Measurements from ENCODE around the gene ZNF599.

Gene ZNF599

DNA sequence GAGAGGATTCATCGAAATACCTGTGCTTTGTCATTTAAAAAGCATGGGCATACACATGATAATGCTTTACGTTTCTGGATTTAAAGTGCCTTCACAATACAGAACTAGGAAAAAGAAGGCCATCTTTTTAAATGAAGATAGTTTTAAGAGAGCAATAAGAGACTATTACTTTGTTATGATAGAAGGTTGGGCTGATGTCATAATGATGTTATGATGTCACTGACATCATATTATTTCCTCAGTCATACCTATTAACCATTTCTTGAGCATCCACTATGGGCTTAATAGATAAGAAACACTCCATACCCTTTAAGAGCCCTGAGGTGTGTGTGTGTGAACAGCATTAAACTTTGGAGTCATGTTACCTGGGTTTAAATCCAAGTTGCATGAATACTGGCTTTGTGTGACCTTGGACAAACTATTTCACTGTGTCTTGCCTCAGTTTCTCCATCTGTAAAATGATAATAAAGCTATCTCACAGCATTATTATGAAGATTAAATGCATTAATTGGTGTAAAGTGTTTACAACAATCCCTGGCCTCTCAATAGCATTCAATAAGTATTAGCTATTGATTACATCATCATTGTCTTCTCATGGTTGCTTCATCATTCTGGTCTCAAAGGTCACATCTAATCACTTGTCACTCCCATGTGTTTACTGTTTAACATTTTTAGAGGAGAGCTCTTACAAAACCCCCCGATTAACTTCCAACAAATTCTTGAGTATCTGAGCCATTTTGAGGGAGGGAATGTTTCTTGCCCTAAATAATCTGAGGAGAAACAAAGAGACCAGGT, 27.9 kb downstream of the ZNF599 start:
- Histone ChIP-seq H3K27ac (ENCODE audit: low read depth, low read length) (no peak overlapping the region), H3K4me3 (ENCODE audit: low read length) (no peak overlapping the region), H3K9me3 (ENCODE audit: control insufficient read depth, insufficient read depth, low read length) (no peaks in the 10 kb centered on the region), H3K36me3 (ENCODE audit: control insufficient read depth, low read length) (0 out of 2 replicates have a peak, but pooled peaks cover 3% of the 10 kb centered on the region), H3K9me2 (replicated peaks; ENCODE audit: control insufficient read depth, low read length) (no peaks in the 10 kb centered on the region), H3F3A (ENCODE audit: control insufficient read depth, insufficient read depth) (no peaks in the 10 kb centered on the region), H3K79me2 (ENCODE audit: control insufficient read depth, low read length) (no peaks in the 10 kb centered on the region), H3K27me3 (ENCODE audit: control insufficient read depth, low read length) (no peaks in the 10 kb centered on the region), H3K4me1 (ENCODE audit: control insufficient read depth, low read length) (no peaks in the 10 kb centered on the region), H4K20me1 (ENCODE audit: control insufficient read depth, insufficient read depth, low read depth, low read length) (no peaks in the 10 kb centered on the region), H3K4me2 (ENCODE audit: low read length) (no peak overlapping the region)
- TF ChIP-seq, protein P1, sequence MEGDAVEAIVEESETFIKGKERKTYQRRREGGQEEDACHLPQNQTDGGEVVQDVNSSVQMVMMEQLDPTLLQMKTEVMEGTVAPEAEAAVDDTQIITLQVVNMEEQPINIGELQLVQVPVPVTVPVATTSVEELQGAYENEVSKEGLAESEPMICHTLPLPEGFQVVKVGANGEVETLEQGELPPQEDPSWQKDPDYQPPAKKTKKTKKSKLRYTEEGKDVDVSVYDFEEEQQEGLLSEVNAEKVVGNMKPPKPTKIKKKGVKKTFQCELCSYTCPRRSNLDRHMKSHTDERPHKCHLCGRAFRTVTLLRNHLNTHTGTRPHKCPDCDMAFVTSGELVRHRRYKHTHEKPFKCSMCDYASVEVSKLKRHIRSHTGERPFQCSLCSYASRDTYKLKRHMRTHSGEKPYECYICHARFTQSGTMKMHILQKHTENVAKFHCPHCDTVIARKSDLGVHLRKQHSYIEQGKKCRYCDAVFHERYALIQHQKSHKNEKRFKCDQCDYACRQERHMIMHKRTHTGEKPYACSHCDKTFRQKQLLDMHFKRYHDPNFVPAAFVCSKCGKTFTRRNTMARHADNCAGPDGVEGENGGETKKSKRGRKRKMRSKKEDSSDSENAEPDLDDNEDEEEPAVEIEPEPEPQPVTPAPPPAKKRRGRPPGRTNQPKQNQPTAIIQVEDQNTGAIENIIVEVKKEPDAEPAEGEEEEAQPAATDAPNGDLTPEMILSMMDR (IDR thresholded peaks at IDR 0.05; ENCODE audit: low read depth, low read length, poor library complexity, severe bottlenecking), result no peak
- TF ChIP-seq EZH2phosphoT487 (IDR thresholded peaks at IDR 0.05; ENCODE audit: borderline replicate concordance, low read length), result no peak

DNA sequence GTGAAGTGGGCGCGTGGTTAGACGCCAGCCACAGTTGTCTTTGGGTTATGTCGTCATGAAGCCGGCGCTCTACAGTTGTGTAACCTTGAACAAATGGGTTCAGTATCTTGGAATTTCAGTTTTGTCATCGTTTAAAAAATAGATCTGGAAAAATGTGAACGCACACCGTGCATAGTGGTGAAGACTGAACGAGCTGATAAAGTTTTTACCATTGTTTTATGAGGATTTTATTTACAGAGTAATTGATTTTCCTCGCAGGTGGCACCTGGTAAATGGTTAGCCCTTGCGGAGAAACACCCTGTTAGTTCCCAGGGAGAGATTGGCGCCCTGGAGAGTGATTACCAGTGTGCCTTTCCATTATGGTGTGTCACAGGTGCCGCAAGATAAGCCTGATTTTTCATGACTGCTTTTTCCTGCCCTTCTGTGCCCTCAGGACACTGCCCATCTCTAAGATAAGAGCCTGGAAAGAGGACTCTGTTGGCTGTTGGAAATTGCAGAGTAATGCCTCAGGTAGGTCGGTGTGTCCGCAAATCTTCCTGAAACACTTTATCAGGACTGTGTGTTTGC, 38.4 kb downstream of the ZNF599 start:
- H3K9me2 ChIP-seq (replicated peaks; ENCODE audit: control insufficient read depth, low read length), result no peaks in the 10 kb centered on the region
- no peaks in the 10 kb centered on the region for H4K20me1 ChIP-seq (ENCODE audit: control insufficient read depth, insufficient read depth, low read depth, low read length)
- H3K79me2 ChIP-seq (ENCODE audit: control insufficient read depth, low read length), result peaks cover 2% of the 10 kb centered on the region; the same call in 1 of the 2 replicates
- no peaks in the 10 kb centered on the region for H3F3A ChIP-seq (ENCODE audit: control insufficient read depth, insufficient read depth)
- H3K9me3 ChIP-seq (ENCODE audit: control insufficient read depth, insufficient read depth, low read length), result no peaks in the 10 kb centered on the region
- H3K27me3 ChIP-seq (ENCODE audit: control insufficient read depth, low read length), result no peaks in the 10 kb centered on the region
- peak overlapping the region; percentile 73 for H3K4me2 ChIP-seq (ENCODE audit: low read length)
- peaks cover 6% of the 10 kb centered on the region; the same call in 1 of the 2 replicates for H3K36me3 ChIP-seq (ENCODE audit: control insufficient read depth, low read length)
- H3K4me3 ChIP-seq (ENCODE audit: low read length), result peak overlapping the region; percentile 75
- H3K4me1 ChIP-seq (ENCODE audit: control insufficient read depth, low read length), result peaks cover 16% of the 10 kb centered on the region
- TF ChIP-seq, protein P1 (IDR thresholded peaks at IDR 0.05; ENCODE audit: low read depth, low read length, poor library complexity, severe bottlenecking), result no peak
- TF ChIP-seq EZH2phosphoT487 (IDR thresholded peaks at IDR 0.05; ENCODE audit: borderline replicate concordance, low read length), result no peak
- H3K27ac ChIP-seq (ENCODE audit: low read depth, low read length), result 0 out of 2 replicates have a peak overlapping the region, but pooled peaks have one; percentile 41

DNA sequence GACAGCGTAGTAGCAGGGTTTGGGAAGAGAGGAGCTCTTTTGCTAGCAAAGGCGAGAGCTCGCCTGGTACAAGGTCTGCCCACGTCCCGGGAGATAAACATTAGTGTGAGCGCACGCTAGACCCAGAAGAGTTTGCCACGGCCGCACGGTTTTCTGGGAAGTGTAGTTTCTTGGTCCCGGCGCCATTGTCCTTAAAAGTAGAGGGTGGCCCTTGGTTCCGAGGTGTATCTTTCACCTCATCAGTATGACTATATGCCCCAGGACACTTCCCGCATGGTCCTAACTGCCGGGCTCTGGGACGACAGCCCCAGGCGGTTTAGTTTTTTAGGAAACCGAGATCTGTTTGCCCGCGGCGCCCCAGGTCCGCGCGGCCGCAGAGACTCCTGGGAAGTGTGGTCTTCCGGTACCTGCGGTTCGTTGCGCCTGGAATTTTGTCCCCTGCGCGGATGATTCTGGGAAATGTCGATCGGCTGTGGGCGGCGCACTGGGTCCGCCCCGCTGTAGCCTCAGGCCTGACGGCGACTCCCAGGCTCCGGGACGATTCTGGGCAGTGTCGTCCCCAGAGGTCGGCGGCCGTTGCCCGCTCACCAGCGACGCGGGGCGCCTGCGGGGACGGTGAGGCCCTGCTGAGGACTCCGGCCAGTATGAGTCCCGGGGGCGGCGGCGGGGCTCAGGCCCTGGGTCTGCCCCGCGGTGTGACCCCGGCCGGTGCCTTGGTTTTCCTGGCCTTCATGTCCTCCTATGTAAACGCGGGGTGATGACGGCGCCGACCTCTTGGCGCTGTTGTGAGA, 39.1 kb downstream of the ZNF599 start, which contains the start of gene ZNF181:
TSS of gene ZNF181 (plus strand) at position 498 of the 791 bp plus-strand sequence. CDS start 795 bp downstream, outside the sequence.
- peak within 1 kb of the TSS; percentile 41 for H3K27ac ChIP-seq (ENCODE audit: low read depth, low read length)
- H3K36me3 ChIP-seq (ENCODE audit: control insufficient read depth, low read length), result peaks cover under 1% of the 10 kb centered on the region; the same call in 1 of the 2 replicates
- TF ChIP-seq, protein P1 (IDR thresholded peaks at IDR 0.05; ENCODE audit: low read depth, low read length, poor library complexity, severe bottlenecking), result peak; percentile 15
- TF ChIP-seq EZH2phosphoT487 (IDR thresholded peaks at IDR 0.05; ENCODE audit: borderline replicate concordance, low read length), result no peak
- no peaks in the 10 kb centered on the region for H3K9me3 ChIP-seq (ENCODE audit: control insufficient read depth, insufficient read depth, low read length)
- no peaks in the 10 kb centered on the region for H4K20me1 ChIP-seq (ENCODE audit: control insufficient read depth, insufficient read depth, low read depth, low read length)
- H3F3A ChIP-seq (ENCODE audit: control insufficient read depth, insufficient read depth), result no peaks in the 10 kb centered on the region
- peak within 1 kb of the TSS; percentile 75 for H3K4me3 ChIP-seq (ENCODE audit: low read length)
- H3K9me2 ChIP-seq (replicated peaks; ENCODE audit: control insufficient read depth, low read length), result no peaks in the 10 kb centered on the region
- no peaks in the 10 kb centered on the region for H3K27me3 ChIP-seq (ENCODE audit: control insufficient read depth, low read length)
- peaks cover 2% of the 10 kb centered on the region; the same call in 1 of the 2 replicates for H3K79me2 ChIP-seq (ENCODE audit: control insufficient read depth, low read length)
- peak within 1 kb of the TSS; percentile 73 for H3K4me2 ChIP-seq (ENCODE audit: low read length)
- peaks cover 16% of the 10 kb centered on the region for H3K4me1 ChIP-seq (ENCODE audit: control insufficient read depth, low read length)

Data from DOHH2 (cell line).